Kidney (tissue), 14 donors: ENCODE data around the gene ZC3H7A. TPM values are rescaled to one million over a fixed set of nuclear protein-coding genes. Genes with fewer than 3 reads are reported as not detected.

Source experiments
- DNase-seq, 5 donors: peaks; one replicate each; pipeline ENCODE4 v3.0.0-alpha.2; 2013 to 2020
- FAIRE-seq: peaks from 2 replicates; lab custom pipeline; 2012; peaks lifted over from hg19 to GRCh38; lab: Jason Lieb, UNC
- H3K27ac ChIP-seq, 2 donors: one replicate each; pipeline ENCODE4 v1.7.0; 2013; ENCODE audit warnings: low read depth in 2 of 2, low read length in 2 of 2, inconsistent platforms in 1 of 2
- H3K27me3 ChIP-seq: one replicate; pipeline ENCODE4 v1.7.1; 2013; ENCODE audit warnings: low read length, inconsistent platforms; ENCODE audit not compliant: control insufficient read depth, insufficient read depth
- H3K36me3 ChIP-seq, 3 donors: one replicate each; pipeline versions ENCODE4 v1.7.0 to v1.7.1; 2013; ENCODE audit warnings: low read length in 3 of 3, control low read depth in 1 of 3, inconsistent platforms in 1 of 3; ENCODE audit not compliant: insufficient read depth in 3 of 3, control insufficient read depth in 2 of 3
- H3K4me1 ChIP-seq, 3 donors: one replicate each; pipeline versions ENCODE4 v1.7.0 to v1.7.1; 2013; ENCODE audit warnings: low read length in 3 of 3, inconsistent platforms in 1 of 3, low read depth in 1 of 3; ENCODE audit not compliant: control insufficient read depth in 2 of 3, insufficient read depth in 2 of 3
- H3K4me3 ChIP-seq, 3 donors: one replicate each; pipeline versions ENCODE4 v1.7.0 to v1.8.1; 2013; ENCODE audit warnings: low read length in 3 of 3, control low read depth in 1 of 3, inconsistent platforms in 1 of 3
- H3K9ac ChIP-seq, 3 donors: one replicate each; pipeline versions ENCODE4 v1.7.0 to v1.7.1; 2013; ENCODE audit warnings: low read length in 3 of 3, control low read depth in 1 of 3, inconsistent platforms in 1 of 3
- H3K9me3 ChIP-seq, 3 donors: one replicate each; pipeline versions ENCODE4 v1.7.0 to v1.7.1; 2013; ENCODE audit warnings: low read length in 3 of 3, control low read depth in 1 of 3, inconsistent platforms in 1 of 3; ENCODE audit not compliant: control insufficient read depth in 2 of 3, insufficient read depth in 1 of 3
- intact Hi-C: fragments of 100-400 bp; cut with DNase I; formaldehyde crosslinking; loops from one replicate; pipeline ENCODE4 v1.11.1; 2022
- polyA plus RNA-seq: library from polyadenylated mRNA; stranded (reverse); fragments of 350-450 nt; fragmentation: Illumina TruSeq; extraction: RNeasy Lipid Tissue Mini Kit (QIAGEN cat#74804); gene quantifications from one replicate; pipeline ENCODE4 v1.2.3, GENCODE V29; 2014; ENCODE audit warnings: low read depth, low replicate concordance; ENCODE audit not compliant: insufficient read depth
- total RNA-seq: library from RNA; stranded (reverse); fragmentation: NEBNext Ultra II Directional; extraction: Animal tissue kit (Norgen Biotek cat#: 25700); gene quantifications from one replicate; pipeline ENCODE4 v1.2.1, GENCODE V29; 2021
- TF ChIP-seq, protein P1 (sequence below): IDR thresholded peaks from 3 replicates; pipeline ENCODE4 v1.5.1; 2012; ENCODE audit warnings: mild to moderate bottlenecking, moderate library complexity, borderline replicate concordance; ENCODE audit not compliant: insufficient read depth; ENCODE audit errors: extremely low read depth
- donor health status: control.
- donor health status: control.
- donor health status: control.
- donor health status: control.
- donor health status: control.
- donor health status: DM: yes; HTN: yes; CAD: no.
- donor health status: Normal renal cell carcinoma (clear cell type).

ZC3H7A gene
- total and polyA plus RNA-seq, 2 donors from 2014 or later: 23.8 to 59.5 TPM

DNA sequence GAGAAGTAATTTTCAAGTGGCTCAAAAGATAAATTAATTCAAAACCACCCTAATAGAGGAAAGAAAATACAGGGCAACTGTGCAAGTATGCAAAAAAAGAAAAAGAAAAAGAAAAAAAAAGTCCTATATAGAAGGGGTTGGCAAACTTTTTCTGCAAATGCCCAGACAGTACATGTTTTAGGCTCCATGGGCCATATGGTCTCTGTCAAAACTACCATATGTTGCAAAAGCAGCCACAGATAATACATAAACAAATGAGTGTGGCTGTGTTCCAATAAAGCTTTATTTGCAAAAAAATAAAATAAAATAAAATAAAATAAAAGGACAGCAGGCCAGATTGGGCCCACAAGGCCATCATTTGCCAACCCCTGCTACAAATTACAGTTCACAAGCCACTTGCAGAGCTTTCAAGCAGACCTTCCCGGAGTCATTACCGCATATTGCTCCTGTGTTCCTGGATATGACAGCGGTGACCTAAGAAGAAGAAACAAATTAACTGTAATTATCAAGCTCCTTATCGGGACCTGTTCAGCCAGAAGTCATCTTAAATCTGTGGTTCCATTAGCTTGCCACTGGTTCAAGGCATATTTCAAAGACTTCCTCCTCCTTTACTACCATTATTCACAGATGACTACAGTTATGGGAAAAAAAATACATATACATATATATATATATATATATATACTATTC, 15.9 kb downstream of the ZC3H7A start:
- Histone ChIP-seq H3K9me3 (no peaks in the 10 kb centered on the region), H3K4me3 (no peak overlapping the region), H3K4me1 (peaks cover 7 to 24% (median 16%) of the 10 kb centered on the region in 3 donors), H3K27ac (peak overlapping the region in 1 of 2 donors; percentile 48), H3K36me3 (peaks cover 2 to 14% (median 4%) of the 10 kb centered on the region in 3 donors), H3K9ac (no peak overlapping the region), H3K27me3 (no peaks in the 10 kb centered on the region)
- TF ChIP-seq, protein P1, sequence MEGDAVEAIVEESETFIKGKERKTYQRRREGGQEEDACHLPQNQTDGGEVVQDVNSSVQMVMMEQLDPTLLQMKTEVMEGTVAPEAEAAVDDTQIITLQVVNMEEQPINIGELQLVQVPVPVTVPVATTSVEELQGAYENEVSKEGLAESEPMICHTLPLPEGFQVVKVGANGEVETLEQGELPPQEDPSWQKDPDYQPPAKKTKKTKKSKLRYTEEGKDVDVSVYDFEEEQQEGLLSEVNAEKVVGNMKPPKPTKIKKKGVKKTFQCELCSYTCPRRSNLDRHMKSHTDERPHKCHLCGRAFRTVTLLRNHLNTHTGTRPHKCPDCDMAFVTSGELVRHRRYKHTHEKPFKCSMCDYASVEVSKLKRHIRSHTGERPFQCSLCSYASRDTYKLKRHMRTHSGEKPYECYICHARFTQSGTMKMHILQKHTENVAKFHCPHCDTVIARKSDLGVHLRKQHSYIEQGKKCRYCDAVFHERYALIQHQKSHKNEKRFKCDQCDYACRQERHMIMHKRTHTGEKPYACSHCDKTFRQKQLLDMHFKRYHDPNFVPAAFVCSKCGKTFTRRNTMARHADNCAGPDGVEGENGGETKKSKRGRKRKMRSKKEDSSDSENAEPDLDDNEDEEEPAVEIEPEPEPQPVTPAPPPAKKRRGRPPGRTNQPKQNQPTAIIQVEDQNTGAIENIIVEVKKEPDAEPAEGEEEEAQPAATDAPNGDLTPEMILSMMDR: no peak
- intact Hi-C loops: no loop called here
- no peak for DNase-seq
- no peak for FAIRE-seq

DNA sequence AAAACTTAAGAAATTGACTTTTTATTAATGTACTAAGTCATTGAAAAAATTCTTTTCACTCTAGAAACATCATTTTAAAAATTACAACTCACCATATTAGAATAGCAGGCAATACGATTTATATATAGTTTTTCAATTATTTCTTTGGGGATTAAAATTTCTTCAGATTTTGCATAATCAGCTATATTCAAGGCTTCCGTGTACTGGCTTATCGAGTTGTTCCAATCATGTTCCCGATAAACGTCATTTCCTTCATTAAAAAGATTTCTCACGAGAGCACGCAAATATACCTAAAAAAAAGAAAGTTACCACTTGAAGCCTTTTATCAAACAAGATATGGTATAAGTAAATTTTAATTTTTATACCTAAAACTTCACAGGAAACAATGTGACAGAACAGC, 18.0 kb downstream of the ZC3H7A start:
- peaks cover 6 to 27% (median 12%) of the 10 kb centered on the region in 3 donors for H3K36me3 ChIP-seq
- H3K27me3 ChIP-seq: no peaks in the 10 kb centered on the region
- no peaks in the 10 kb centered on the region for H3K9me3 ChIP-seq
- FAIRE-seq (no peak), DNase-seq (no peak)
- peaks cover 7 to 24% (median 16%) of the 10 kb centered on the region in 3 donors for H3K4me1 ChIP-seq
- H3K27ac ChIP-seq: no peak overlapping the region
- H3K9ac ChIP-seq: peak overlapping the region in 1 of 3 donors; percentile 24
- TF ChIP-seq, protein P1: no peak
- no peak overlapping the region for H3K4me3 ChIP-seq
- intact Hi-C loops: no loop called here

DNA sequence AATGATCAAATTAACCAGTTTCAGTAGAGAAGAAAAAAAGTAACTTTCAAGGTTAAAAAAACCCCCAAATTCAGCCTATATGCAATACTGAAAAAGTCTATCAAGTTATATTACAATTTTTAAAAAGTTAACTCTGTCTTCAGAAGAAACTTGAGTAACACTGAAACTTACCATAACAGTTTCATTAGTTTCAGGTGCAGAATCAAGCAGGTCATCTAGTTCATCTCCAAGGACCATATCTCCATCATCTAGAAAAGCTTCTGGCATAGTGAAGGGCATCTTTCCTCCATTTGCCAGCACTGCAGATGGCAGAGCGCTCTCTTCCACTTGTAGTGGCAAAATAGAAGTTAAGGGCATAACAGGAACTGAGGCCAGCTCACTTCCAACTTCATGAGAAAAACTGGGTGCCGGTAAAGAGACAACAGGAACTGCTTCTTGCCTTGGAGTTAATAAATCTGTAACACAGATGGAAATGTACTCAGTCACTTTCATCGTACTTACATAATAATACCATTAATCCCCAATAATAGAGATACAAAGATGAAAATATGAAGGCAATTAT, 22.9 kb downstream of the ZC3H7A start:
- H3K4me1 ChIP-seq: no peaks in the 10 kb centered on the region
- H3K27ac ChIP-seq: no peak overlapping the region
- no peak overlapping the region for H3K4me3 ChIP-seq
- intact Hi-C loops: no loop called here
- FAIRE-seq (no peak), DNase-seq (no peak)
- no peaks in the 10 kb centered on the region for H3K27me3 ChIP-seq
- no peaks in the 10 kb centered on the region for H3K9me3 ChIP-seq
- TF ChIP-seq, protein P1: no peak
- no peak overlapping the region for H3K9ac ChIP-seq
- H3K36me3 ChIP-seq: peaks cover 14 to 56% (median 30%) of the 10 kb centered on the region in 3 donors
